KMS-11 (cell line): ENCODE results near the gene DNASE1L1.

Experiments
- H2AFZ ChIP-seq: fragments of 200-600 bp; sonication (generic); 2 replicates; pipeline ENCODE4 v1.6.1; 2016; ENCODE audit warnings: antibody characterized with exemption, mixed run types, low read depth
- H3K27ac ChIP-seq: fragments of 200-600 bp; sonication (generic); 2 replicates; pipeline ENCODE4 v1.6.1; 2016; ENCODE audit warnings: mild to moderate bottlenecking, mixed run types
- H3K27me3 ChIP-seq: fragments of 200-600 bp; sonication (generic); 2 replicates; pipeline ENCODE4 v1.6.1; 2017; ENCODE audit warnings: mild to moderate bottlenecking, low read depth, mixed run types, moderate library complexity; ENCODE audit not compliant: insufficient read depth
- H3K36me3 ChIP-seq: fragments of 200-600 bp; sonication (generic); 2 replicates; pipeline ENCODE4 v1.6.1; 2017; ENCODE audit warnings: mild to moderate bottlenecking, mixed run types; ENCODE audit not compliant: insufficient read depth
- H3K4me1 ChIP-seq: fragments of 200-600 bp; sonication (generic); 2 replicates; pipeline ENCODE4 v1.6.1; 2016; ENCODE audit warnings: mild to moderate bottlenecking, low read depth, mixed run types; ENCODE audit not compliant: poor library complexity, severe bottlenecking
- H3K4me2 ChIP-seq: fragments of 200-600 bp; sonication (generic); 2 replicates; pipeline ENCODE4 v1.7.0; 2016; ENCODE audit warnings: mild to moderate bottlenecking, mixed run types
- H3K4me3 ChIP-seq: fragments of 200-600 bp; sonication (generic); IDR thresholded peaks from 2 replicates; pipeline ENCODE4 v1.6.1; 2017; ENCODE audit warnings: low read depth, low read length, mixed read lengths; ENCODE audit not compliant: insufficient read depth
- H3K79me2 ChIP-seq: fragments of 200-600 bp; sonication (generic); 2 replicates; pipeline ENCODE4 v1.6.1; 2016; ENCODE audit warnings: low read depth, mixed run types; ENCODE audit not compliant: insufficient read depth
- H3K9ac ChIP-seq: fragments of 200-600 bp; sonication (generic); 2 replicates; pipeline ENCODE4 v1.6.1; 2016; ENCODE audit warnings: mild to moderate bottlenecking, mixed run types
- H4K20me1 ChIP-seq: fragments of 200-600 bp; sonication (generic); 2 replicates; pipeline ENCODE4 v1.6.1; 2016; ENCODE audit warnings: mild to moderate bottlenecking, mixed run types; ENCODE audit not compliant: insufficient read depth
- TF ChIP-seq, protein P1 (sequence below): fragments of 200-600 bp; sonication (generic); conservative IDR thresholded peaks from 2 replicates; pipeline ENCODE4 v1.6.1; 2017; ENCODE audit warnings: low read depth, mild to moderate bottlenecking, antibody characterized with exemption, low read length, moderate library complexity, mixed read lengths

DNASE1L1 gene

DNA sequence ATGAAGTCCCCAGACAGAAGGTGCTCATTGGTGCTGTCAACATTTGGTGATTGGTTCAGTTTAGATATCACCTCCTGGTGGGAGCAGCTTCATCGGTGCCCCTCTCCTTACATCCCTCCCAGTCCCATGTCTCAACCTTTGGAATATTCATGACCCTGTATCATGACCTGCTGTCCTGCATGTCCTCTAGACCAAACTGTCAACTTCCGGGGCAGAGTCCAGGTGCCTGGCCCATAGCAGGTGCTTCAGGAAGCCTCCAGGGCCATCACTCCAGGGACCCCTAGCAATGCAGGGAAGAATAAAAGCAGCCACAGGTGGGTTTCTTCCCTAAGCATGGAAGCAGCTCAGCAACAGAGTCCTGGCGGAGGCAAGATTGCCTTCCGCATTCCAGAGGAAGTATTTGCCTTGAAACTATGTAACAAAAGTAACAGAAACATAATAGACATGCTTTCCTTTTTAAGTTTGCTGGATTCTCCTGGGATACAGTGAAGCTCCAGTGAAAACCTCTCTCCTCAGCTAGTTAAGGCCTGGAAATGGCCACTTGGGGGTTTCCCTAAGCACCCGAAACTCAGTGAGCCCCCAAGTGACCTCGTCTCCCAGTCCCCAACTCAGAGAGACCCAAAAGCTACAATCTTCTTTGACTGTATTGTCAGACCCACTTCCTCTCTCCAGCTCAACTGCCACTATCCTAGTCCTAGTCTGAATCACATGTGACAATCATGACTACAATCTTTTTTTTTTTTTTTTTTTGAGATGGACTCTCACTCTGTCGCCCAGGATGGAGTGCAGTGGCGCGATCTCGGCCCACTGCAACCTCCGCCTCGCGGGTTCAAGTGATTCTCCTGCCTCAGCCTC, 18.1 kb upstream of the DNASE1L1 start:
- no peaks in the 10 kb centered on the region for H4K20me1 ChIP-seq
- no peaks in the 10 kb centered on the region for H3K27me3 ChIP-seq
- H3K4me2 ChIP-seq: no peak overlapping the region
- no peaks in the 10 kb centered on the region for H3K36me3 ChIP-seq
- no peak overlapping the region for H2AFZ ChIP-seq
- peaks cover 10% of the 10 kb centered on the region for H3K4me1 ChIP-seq
- TF ChIP-seq, protein P1, sequence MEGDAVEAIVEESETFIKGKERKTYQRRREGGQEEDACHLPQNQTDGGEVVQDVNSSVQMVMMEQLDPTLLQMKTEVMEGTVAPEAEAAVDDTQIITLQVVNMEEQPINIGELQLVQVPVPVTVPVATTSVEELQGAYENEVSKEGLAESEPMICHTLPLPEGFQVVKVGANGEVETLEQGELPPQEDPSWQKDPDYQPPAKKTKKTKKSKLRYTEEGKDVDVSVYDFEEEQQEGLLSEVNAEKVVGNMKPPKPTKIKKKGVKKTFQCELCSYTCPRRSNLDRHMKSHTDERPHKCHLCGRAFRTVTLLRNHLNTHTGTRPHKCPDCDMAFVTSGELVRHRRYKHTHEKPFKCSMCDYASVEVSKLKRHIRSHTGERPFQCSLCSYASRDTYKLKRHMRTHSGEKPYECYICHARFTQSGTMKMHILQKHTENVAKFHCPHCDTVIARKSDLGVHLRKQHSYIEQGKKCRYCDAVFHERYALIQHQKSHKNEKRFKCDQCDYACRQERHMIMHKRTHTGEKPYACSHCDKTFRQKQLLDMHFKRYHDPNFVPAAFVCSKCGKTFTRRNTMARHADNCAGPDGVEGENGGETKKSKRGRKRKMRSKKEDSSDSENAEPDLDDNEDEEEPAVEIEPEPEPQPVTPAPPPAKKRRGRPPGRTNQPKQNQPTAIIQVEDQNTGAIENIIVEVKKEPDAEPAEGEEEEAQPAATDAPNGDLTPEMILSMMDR: no peak
- H3K79me2 ChIP-seq: peaks cover 9% of the 10 kb centered on the region; the same call in 1 of the 2 replicates
- H3K4me3 ChIP-seq: no peak overlapping the region
- no peak overlapping the region for H3K9ac ChIP-seq
- no peak overlapping the region for H3K27ac ChIP-seq

DNA sequence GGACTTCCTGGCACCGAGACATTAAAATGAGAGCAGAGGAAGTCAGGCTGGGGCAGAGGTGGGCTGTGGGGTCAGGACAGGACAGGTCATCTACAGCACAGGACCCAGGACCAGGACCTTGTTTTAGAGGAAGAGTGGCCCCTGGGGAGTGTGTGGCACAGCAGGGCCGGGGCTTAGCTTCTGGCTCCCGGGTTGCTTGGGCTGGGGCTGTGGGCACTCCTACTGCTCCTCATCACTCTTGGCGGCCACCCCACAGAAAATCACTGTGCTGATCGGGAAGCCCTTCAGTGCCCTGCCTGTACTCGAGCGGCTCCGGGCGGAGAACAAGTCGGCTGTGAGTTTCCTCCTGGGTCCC, 11.3 kb upstream of the DNASE1L1 start:
- no peaks in the 10 kb centered on the region for H3K27me3 ChIP-seq
- TF ChIP-seq, protein P1: no peak
- H3K79me2 ChIP-seq: no peaks in the 10 kb centered on the region
- no peaks in the 10 kb centered on the region for H3K36me3 ChIP-seq
- no peaks in the 10 kb centered on the region for H3K4me1 ChIP-seq
- no peaks in the 10 kb centered on the region for H4K20me1 ChIP-seq
- H3K9ac ChIP-seq: no peak overlapping the region
- no peak overlapping the region for H2AFZ ChIP-seq
- H3K27ac ChIP-seq: no peak overlapping the region
- H3K4me3 ChIP-seq: no peak overlapping the region
- no peak overlapping the region for H3K4me2 ChIP-seq

DNA sequence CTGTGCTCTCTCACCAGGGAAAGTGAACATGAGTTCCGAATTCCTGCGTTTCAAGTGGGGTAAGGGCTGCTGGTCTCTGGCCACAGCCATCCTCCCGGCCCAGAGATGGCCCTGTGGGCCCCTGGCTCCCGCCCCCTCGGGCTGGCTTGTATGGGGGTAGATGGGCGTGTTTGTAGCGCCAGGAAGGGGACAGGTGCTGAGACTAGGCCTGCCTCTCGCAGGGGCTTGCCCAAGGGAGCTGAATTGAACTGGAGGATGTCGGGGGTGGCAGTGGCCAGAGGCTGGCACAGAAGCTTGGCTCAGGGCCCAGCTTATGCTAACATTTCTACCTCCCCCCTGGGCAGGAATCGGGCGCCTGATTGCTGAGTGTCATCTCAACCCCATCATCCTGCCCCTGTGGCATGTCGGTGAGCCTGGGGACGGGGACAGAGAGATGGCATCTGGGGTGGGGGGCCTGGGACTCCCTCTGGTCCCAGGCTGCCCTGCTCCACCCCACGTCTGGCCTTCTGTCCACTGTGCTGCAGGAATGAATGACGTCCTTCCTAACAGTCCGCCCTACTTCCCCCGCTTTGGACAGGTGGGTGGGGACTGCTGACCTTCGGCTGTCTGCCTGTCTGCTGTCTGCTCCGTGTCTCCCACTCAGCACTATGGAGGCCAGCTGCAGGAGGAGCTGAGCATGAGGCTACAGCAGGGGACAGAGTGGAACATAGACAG, 10.8 kb upstream of the DNASE1L1 start:
- Histone ChIP-seq H3K9ac (no peak overlapping the region), H3K4me1 (no peaks in the 10 kb centered on the region)

DNA sequence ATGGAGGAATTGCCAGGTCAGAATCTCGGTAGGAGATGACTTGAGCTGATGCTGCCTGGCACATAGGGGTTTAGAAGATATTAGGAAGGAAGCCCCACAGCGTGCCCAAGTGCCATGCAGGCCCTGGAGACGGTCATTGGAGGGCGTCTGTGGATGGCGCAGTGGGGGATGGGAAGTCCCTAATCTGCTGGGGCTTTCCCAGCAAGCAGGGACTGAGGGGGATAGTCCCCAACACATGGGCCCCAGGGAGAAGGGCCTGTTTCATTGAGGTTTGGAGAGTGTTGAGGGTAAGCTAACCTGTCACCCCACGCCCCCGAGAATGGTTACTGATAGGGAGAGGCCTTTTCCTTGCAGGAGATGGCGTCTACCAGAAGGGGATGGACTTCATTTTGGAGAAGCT, 10.1 kb upstream of the DNASE1L1 start:
- H3K27me3 ChIP-seq: no peaks in the 10 kb centered on the region
- no peak overlapping the region for H3K4me2 ChIP-seq
- H4K20me1 ChIP-seq: no peaks in the 10 kb centered on the region
- no peaks in the 10 kb centered on the region for H3K36me3 ChIP-seq
- TF ChIP-seq, protein P1: no peak
- H3K9ac ChIP-seq: no peak overlapping the region
- H2AFZ ChIP-seq: no peak overlapping the region
- no peak overlapping the region for H3K4me3 ChIP-seq
- no peaks in the 10 kb centered on the region for H3K79me2 ChIP-seq
- H3K27ac ChIP-seq: no peak overlapping the region
- no peaks in the 10 kb centered on the region for H3K4me1 ChIP-seq

More for the DNA sequence above, 10.8 kb upstream of the DNASE1L1 start:
- Histone ChIP-seq H3K4me2 (no peak overlapping the region), H4K20me1 (no peaks in the 10 kb centered on the region), H3K36me3 (no peaks in the 10 kb centered on the region), H3K79me2 (no peaks in the 10 kb centered on the region), H3K27ac (no peak overlapping the region), H3K27me3 (no peaks in the 10 kb centered on the region), H3K4me3 (no peak overlapping the region), H2AFZ (no peak overlapping the region)
- TF ChIP-seq, protein P1: no peak
